GM18951 (cell line): ENCODE measurements around the gene ZBTB39.
"Not testable (repeated sequence)": the region's sequence is repeated elsewhere in the genome, so short reads cannot be mapped to it uniquely, and the experiment has no call there.

Experiments used
- POLR2A ChIP-seq: IDR thresholded peaks from 4 replicates; pipeline ENCODE4 v1.6.1; 2011; ENCODE audit warnings: mild to moderate bottlenecking; ENCODE audit not compliant: insufficient read length, insufficient read depth; ENCODE audit errors: extremely low read depth
- in situ Hi-C: fragments of 300-500 bp; cut with MboI; formaldehyde crosslinking; loops from one replicate; pipeline ENCODE4 v1.12.0; 2022; ENCODE audit warnings: low sequenced_read_pairs, mixed read lengths, inconsistent platforms; ENCODE audit not compliant: unreplicated experiment

The ZBTB39 gene

GRCh38 chr12:57044468-57044867 is 38.1 kb upstream of the ZBTB39 start:
- in situ Hi-C loops: no loop called here
- TF ChIP-seq POLR2A: no peak

DNA sequence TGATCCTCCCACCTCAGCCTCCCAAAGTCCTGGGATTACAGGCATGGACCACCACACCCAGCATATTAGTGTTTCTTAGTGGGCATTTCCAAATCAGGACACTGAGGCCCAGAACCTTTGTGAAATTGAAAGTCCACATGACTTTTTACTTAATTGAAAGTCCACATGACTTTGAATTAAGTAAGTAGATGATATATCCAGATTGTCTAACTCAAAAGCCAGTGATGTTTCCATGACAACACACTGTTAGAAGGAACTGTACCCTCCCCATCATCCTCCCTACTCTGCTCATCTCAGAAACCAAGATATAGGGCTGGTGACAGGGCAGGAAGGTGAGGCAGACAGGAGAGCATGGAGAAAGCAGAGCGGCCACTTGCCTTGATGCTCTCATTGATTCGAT is 36.3 kb upstream of the ZBTB39 start:
- TF ChIP-seq POLR2A: no peak
- in situ Hi-C loops: no loop called here

DNA sequence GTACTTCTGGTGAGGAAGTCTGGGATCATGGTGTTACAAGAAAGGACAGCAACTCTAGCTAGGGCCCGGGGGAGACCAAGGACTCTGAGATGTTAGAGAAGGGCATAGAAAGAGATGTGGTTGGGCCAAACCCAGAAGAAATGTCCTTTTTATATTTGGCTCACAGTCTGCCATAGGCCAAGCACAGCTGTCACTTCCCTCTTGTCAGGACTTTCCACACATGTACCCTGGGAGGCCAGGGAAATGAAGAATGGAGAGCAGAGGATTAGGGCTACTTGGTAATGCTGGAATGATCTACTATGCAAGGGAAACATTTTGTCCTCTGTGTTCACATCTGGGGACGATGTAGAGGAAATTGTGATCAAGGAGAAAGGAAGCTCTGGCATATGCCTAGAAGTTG is 34.4 kb upstream of the ZBTB39 start:
- in situ Hi-C loops: no loop called here
- no peak for TF ChIP-seq POLR2A

GRCh38 chr12:57040211-57040610 is 33.9 kb upstream of the ZBTB39 start:
- in situ Hi-C loops: no loop called here
- TF ChIP-seq POLR2A: no peak

- in situ Hi-C loops: no loop called here
- no peak for TF ChIP-seq POLR2A
Observed at GRCh38 chr12:57039016-57039798, 32.9 kb upstream of the ZBTB39 start.

DNA sequence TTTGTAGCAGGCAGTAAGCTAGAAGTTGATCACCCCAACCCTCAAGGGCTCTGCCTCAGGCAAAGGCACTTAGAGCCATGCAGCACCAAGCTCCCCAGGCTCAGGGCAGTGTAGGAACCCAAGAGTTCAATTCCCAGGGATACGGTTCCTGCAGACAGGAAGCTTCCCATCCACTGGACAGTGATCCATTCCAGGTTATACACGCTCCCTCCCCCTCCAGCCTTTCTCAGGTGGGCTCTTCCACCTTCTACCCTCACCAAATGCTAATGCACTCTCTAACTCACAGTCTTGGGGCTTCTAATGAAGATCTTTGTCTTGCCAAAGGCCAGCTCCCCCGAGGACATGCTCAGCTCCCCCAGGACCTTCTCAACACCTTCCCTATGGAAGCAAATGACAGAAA is 30.9 kb upstream of the ZBTB39 start:
- in situ Hi-C loops: no loop called here
- no peak for TF ChIP-seq POLR2A

GRCh38 chr12:57033431-57033830 is 27.1 kb upstream of the ZBTB39 start:
- TF ChIP-seq POLR2A: no peak

DNA sequence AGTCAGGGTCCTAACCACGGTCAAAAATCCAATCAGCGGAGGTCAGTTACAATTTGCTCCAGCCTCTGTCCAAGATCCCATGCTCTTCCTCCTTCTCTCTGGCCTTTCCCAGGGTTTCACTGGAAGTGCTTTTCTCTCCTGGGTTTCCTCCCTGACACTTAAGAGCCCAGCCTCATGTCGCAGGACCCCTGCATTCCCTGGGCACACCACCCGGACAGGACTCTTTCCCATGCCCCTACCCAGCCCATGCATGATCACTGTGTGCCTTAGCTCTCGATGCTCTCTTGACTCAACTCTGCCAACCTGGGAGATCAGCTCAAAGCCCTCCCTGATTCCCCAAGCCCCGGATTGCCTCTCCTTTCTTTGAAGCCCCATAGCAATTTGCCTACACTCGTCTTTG is 25.4 kb upstream of the ZBTB39 start:
- in situ Hi-C loops: no loop called here
- no peak for TF ChIP-seq POLR2A

More at GRCh38 chr12:57033431-57033830, 27.1 kb upstream of the ZBTB39 start:
- in situ Hi-C loops: no loop called here

GRCh38 chr12:57031138-57031725 is 24.9 kb upstream of the ZBTB39 start:
- no peak for TF ChIP-seq POLR2A
- in situ Hi-C loops: no loop called here

GRCh38 chr12:57029457-57029856 is 23.1 kb upstream of the ZBTB39 start:
- in situ Hi-C loops: no loop called here
- no peak for TF ChIP-seq POLR2A

GRCh38 chr12:57027805-57028153 is 21.4 kb upstream of the ZBTB39 start:
- no peak for TF ChIP-seq POLR2A
- in situ Hi-C loops: no loop called here

- no peak for TF ChIP-seq POLR2A
- in situ Hi-C loops: no loop called here
Observed at GRCh38 chr12:57027011-57027804, 20.9 kb upstream of the ZBTB39 start.

GRCh38 chr12:57025196-57025595 is 18.9 kb upstream of the ZBTB39 start:
- in situ Hi-C loops: no loop called here
- TF ChIP-seq POLR2A: no peak

DNA sequence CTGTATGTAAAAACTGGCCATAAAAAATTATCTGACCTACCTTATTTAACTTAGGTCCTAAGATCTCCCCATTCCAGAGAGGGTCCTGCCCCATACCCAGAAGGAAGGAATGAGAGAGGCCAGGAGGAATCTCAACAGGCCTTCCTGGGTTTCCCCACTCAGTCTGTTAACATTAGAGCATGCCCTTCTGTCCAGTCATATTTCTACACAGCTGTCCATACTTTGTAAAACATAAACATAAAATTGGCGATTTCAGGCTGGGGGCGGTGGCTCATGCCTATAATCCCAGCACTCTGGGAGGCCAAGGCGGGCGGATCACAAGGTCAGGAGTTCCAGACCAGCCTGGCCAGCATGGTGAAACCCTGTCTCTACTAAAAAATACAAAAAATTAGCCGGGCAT is 16.0 kb upstream of the ZBTB39 start:
- in situ Hi-C loops: not testable (repeated sequence)
